Liver (tissue), 9 donors: ENCODE results near the gene LBP. TPM values are rescaled to one million over a fixed set of nuclear protein-coding genes. Genes with fewer than 3 reads are reported as not detected.

Source experiments
- DNase-seq: peaks from one replicate; pipeline ENCODE4 v3.0.0-alpha.2; 2017; ENCODE audit warnings: low spot score
- H3K27ac ChIP-seq, 2 donors: one replicate each; pipeline ENCODE4 v1.7.0; 2013; ENCODE audit warnings: inconsistent platforms in 2 of 2, low read length in 2 of 2, control low read depth in 1 of 2, low read depth in 1 of 2, mild to moderate bottlenecking in 1 of 2
- H3K27me3 ChIP-seq, 4 donors: one replicate each; pipeline versions ENCODE4 v1.6.1 to v1.7.0; 2013; ENCODE audit warnings: low read length in 3 of 4, inconsistent platforms in 1 of 4, mild to moderate bottlenecking in 1 of 4, moderate library complexity in 1 of 4; ENCODE audit not compliant: control insufficient read depth in 4 of 4, insufficient read depth in 4 of 4
- H3K36me3 ChIP-seq, 4 donors: one replicate each; pipeline versions ENCODE4 v1.6.1 to v1.7.0; 2013; ENCODE audit warnings: low read length in 3 of 4, mild to moderate bottlenecking in 3 of 4, low read depth in 1 of 4, moderate library complexity in 1 of 4; ENCODE audit not compliant: control insufficient read depth in 4 of 4, insufficient read depth in 3 of 4
- H3K4me1 ChIP-seq, 4 donors: one replicate each; pipeline versions ENCODE4 v1.6.1 to v1.7.0; 2013; ENCODE audit warnings: low read length in 3 of 4, mild to moderate bottlenecking in 3 of 4, moderate library complexity in 1 of 4; ENCODE audit not compliant: control insufficient read depth in 4 of 4, insufficient read depth in 4 of 4
- H3K4me3 ChIP-seq, 3 donors: one replicate each; pipeline versions ENCODE4 v1.6.1 to v1.7.0; 2013; ENCODE audit warnings: low read length in 3 of 3, control low read depth in 1 of 3, low read depth in 1 of 3, mild to moderate bottlenecking in 1 of 3
- H3K9ac ChIP-seq, 2 donors: one replicate each; pipeline ENCODE4 v1.7.0; 2013; ENCODE audit warnings: low read length in 2 of 2, mild to moderate bottlenecking in 2 of 2, moderate library complexity in 2 of 2, control low read depth in 1 of 2, low read depth in 1 of 2
- H3K9me3 ChIP-seq, 4 donors: one replicate each; pipeline versions ENCODE4 v1.6.1 to v1.7.0; 2013; ENCODE audit warnings: low read length in 3 of 4; ENCODE audit not compliant: control insufficient read depth in 4 of 4
- EGR1 ChIP-seq, 2 donors: IDR thresholded peaks; 2 replicates each; pipeline ENCODE4 v1.6.1; 2016 to 2018; ENCODE audit warnings: antibody characterized with exemption in 2 of 2, low read depth in 2 of 2
- FOXA1 ChIP-seq: IDR thresholded peaks from 2 replicates; pipeline ENCODE4 v1.6.1; 2016; ENCODE audit warnings: antibody characterized with exemption
- FOXA2 ChIP-seq: IDR thresholded peaks from 2 replicates; pipeline ENCODE4 v1.6.1; 2016; ENCODE audit warnings: antibody characterized with exemption
- GABPA ChIP-seq, 2 donors: IDR thresholded peaks in 1 of 2; conservative IDR thresholded peaks in 1 of 2; 2 replicates each; pipeline ENCODE4 v1.6.1; 2016; ENCODE audit warnings: antibody characterized with exemption in 2 of 2, mild to moderate bottlenecking in 1 of 2, moderate library complexity in 1 of 2
- HNF4G ChIP-seq: IDR thresholded peaks from 2 replicates; pipeline ENCODE4 v1.6.1; 2016; ENCODE audit warnings: antibody characterized with exemption
- JUND ChIP-seq, 2 donors: IDR thresholded peaks; 2 replicates each; pipeline ENCODE4 v1.6.1; 2016; ENCODE audit warnings: antibody characterized with exemption in 2 of 2
- RAD21 ChIP-seq, 2 donors: IDR thresholded peaks; 2 replicates each; pipeline ENCODE4 v1.6.1; 2016; ENCODE audit warnings: antibody characterized with exemption in 2 of 2, mild to moderate bottlenecking in 2 of 2
- REST ChIP-seq: IDR thresholded peaks from 2 replicates; pipeline ENCODE4 v1.6.1; 2016; ENCODE audit warnings: antibody characterized with exemption, mild to moderate bottlenecking
- RXRA ChIP-seq, 2 donors: IDR thresholded peaks; 2 replicates each; pipeline ENCODE4 v1.6.1; 2017 to 2018; ENCODE audit warnings: antibody characterized with exemption in 2 of 2, mild to moderate bottlenecking in 1 of 2
- SP1 ChIP-seq: IDR thresholded peaks from 2 replicates; pipeline ENCODE4 v1.6.1; 2018; ENCODE audit warnings: antibody characterized with exemption, mild to moderate bottlenecking
- TAF1 ChIP-seq: conservative IDR thresholded peaks from 2 replicates; pipeline ENCODE4 v1.6.1; 2016; ENCODE audit warnings: antibody characterized with exemption, mild to moderate bottlenecking
- YY1 ChIP-seq: IDR thresholded peaks from 2 replicates; pipeline ENCODE4 v1.6.1; 2016; ENCODE audit warnings: antibody characterized with exemption, mild to moderate bottlenecking
- WGBS: extraction: QIAGEN DNeasy Blood & Tissue Kit; methylation state at CpG from one replicate; pipeline ENCODE4 v1.1.7; 2013; 5-methylcytosine and 5-hydroxymethylcytosine counted together
- polyA plus RNA-seq, 2 donors: library from polyadenylated mRNA; stranded (reverse) in 1 of 2; unstranded in 1 of 2; fragments of 200-250 nt in 1 of 2; fragments of >200 nt in 1 of 2; fragmentation: Nextera tagmentation in 1 of 2; extraction: Ambion mirVana in 1 of 2; gene quantifications; one replicate each; pipeline versions ENCODE4 v1.2.1 to v1.2.3, GENCODE V29; 2013 to 2015
- total RNA-seq, 2 donors: library from RNA; depleted of rRNA; stranded (reverse); fragments of >200 nt; gene quantifications; one replicate each; pipeline ENCODE4 v1.2.3, GENCODE V29; 2014
- donor health status: healthy.
- donor health status: healthy.
- donor health status: healthy.
- donor health status: healthy.
- donor health status: healthy.

LBP gene
- total and polyA plus RNA-seq, 4 donors, result 561 to 1,485 (median 1,083) TPM

- H3K36me3 ChIP-seq, result peaks cover 0 to 33% (median 8%) of the 10 kb centered on the region in 4 donors
- H3K4me3 ChIP-seq, result no peak overlapping the region
- TF ChIP-seq GABPA (IDR thresholded peaks at IDR 0.05 in 1 of 2, conservative IDR thresholded peaks at IDR 0.05 in 1 of 2) (no peak), JUND (IDR thresholded peaks at IDR 0.05) (no peak), FOXA2 (no peak), TAF1 (no peak)
- H3K4me1 ChIP-seq, result no peaks in the 10 kb centered on the region
- no peaks in the 10 kb centered on the region for H3K9me3 ChIP-seq
- 78% methylated on average over 2 of the region's 2 CpGs for WGBS
- H3K27ac ChIP-seq, result no peak overlapping the region
- no peaks in the 10 kb centered on the region for H3K27me3 ChIP-seq
- H3K9ac ChIP-seq, result no peak overlapping the region
- no peak for DNase-seq
These were observed 40.6 kb downstream of the LBP start for GRCh38 chr20:38386851-38387250.

- no peaks in the 10 kb centered on the region for H3K4me1 ChIP-seq
- 87% methylated on average over 4 of the region's 4 CpGs for WGBS
- DNase-seq, result no peak
These were observed 41.7 kb downstream of the LBP start for GRCh38 chr20:38387953-38388352.

GRCh38 chr20:38392356-38392755, 46.1 kb downstream of the LBP start:
- Histone ChIP-seq H3K9ac (no peak overlapping the region), H3K9me3 (no peaks in the 10 kb centered on the region), H3K36me3 (no peaks in the 10 kb centered on the region), H3K27ac (no peak overlapping the region), H3K4me1 (peaks cover 0 to 4% (median 2%) of the 10 kb centered on the region in 4 donors), H3K4me3 (no peak overlapping the region), H3K27me3 (no peaks in the 10 kb centered on the region)
- 76% methylated on average over 3 of the region's 3 CpGs for WGBS
- TF ChIP-seq GABPA (IDR thresholded peaks at IDR 0.05 in 1 of 2, conservative IDR thresholded peaks at IDR 0.05 in 1 of 2) (no peak), TAF1 (no peak), REST (no peak), EGR1 (IDR thresholded peaks at IDR 0.05; ENCODE audit: low read depth in 2 of 2) (no peak), HNF4G (no peak), RAD21 (IDR thresholded peaks at IDR 0.05) (no peak), JUND (IDR thresholded peaks at IDR 0.05) (no peak), RXRA (IDR thresholded peaks at IDR 0.05) (no peak)
- no peak for DNase-seq

More at GRCh38 chr20:38387953-38388352, 41.7 kb downstream of the LBP start:
- peaks cover 0 to 24% (median 6%) of the 10 kb centered on the region in 4 donors for H3K36me3 ChIP-seq
- H3K9ac ChIP-seq, result no peak overlapping the region
- no peaks in the 10 kb centered on the region for H3K27me3 ChIP-seq
- no peak overlapping the region for H3K27ac ChIP-seq
- H3K4me3 ChIP-seq, result no peak overlapping the region
- no peak for TF ChIP-seq RAD21 (IDR thresholded peaks at IDR 0.05)
- no peak for TF ChIP-seq RXRA (IDR thresholded peaks at IDR 0.05)
- TF ChIP-seq JUND (IDR thresholded peaks at IDR 0.05), result no peak
- no peak for TF ChIP-seq FOXA1
- TF ChIP-seq YY1, result no peak
- TF ChIP-seq SP1, result no peak
- H3K9me3 ChIP-seq, result no peaks in the 10 kb centered on the region
